Uterus (tissue), 4 donors: ENCODE data around the gene CRMP1. TPM values are rescaled to one million over a fixed set of nuclear protein-coding genes. Genes with fewer than 3 reads are reported as not detected.
"Not testable (repeated sequence)": the region's sequence is repeated elsewhere in the genome, so short reads cannot be mapped to it uniquely, and the experiment has no call there.

ENCODE experiments used
- DNase-seq, 2 donors: peaks; one replicate each; pipeline ENCODE4 v3.0.0-alpha.2; 2019 to 2020
- H3K27ac ChIP-seq, 2 donors: fragments of 200-600 bp; sonication (generic); 1 replicate in 1 of 2; 2 replicates in 1 of 2; pipeline ENCODE4 v1.5.1; 2016 to 2018
- H3K27me3 ChIP-seq, 2 donors: fragments of 200-600 bp; sonication (generic); one replicate each; pipeline ENCODE4 v1.5.1; 2018 to 2019; ENCODE audit warnings: control low read depth in 1 of 2
- H3K36me3 ChIP-seq, 2 donors: fragments of 200-600 bp; sonication (generic); one replicate each; pipeline ENCODE4 v1.5.1; 2019; ENCODE audit warnings: control low read depth in 1 of 2
- H3K4me1 ChIP-seq, 2 donors: fragments of 200-600 bp; sonication (generic); one replicate each; pipeline ENCODE4 v1.5.1; 2018 to 2019; ENCODE audit warnings: control low read depth in 1 of 2
- H3K4me3 ChIP-seq, 2 donors: fragments of 200-600 bp; sonication (generic); 1 replicate in 1 of 2; 2 replicates in 1 of 2; pipeline ENCODE4 v1.5.1; 2018 to 2019; ENCODE audit warnings: mild to moderate bottlenecking in 1 of 2
- H3K9me3 ChIP-seq, 2 donors: fragments of 200-600 bp; sonication (generic); one replicate each; pipeline ENCODE4 v1.5.1; 2019; ENCODE audit warnings: control low read depth in 1 of 2
- CTCF ChIP-seq, 4 experiments: fragments of 200-600 bp in 2 of 4; fragments of 450-650 bp in 2 of 4; sonication (generic) in 2 of 4; IDR thresholded peaks; one replicate each; pipeline ENCODE4 v1.5.1; 2016 to 2019; ENCODE audit warnings: antibody characterized with exemption in 4 of 4, mild to moderate bottlenecking in 2 of 4, moderate library complexity in 1 of 4
- POLR2A ChIP-seq, 2 donors: fragments of 450-650 bp; IDR thresholded peaks; one replicate each; pipeline ENCODE4 v1.6.1; 2016; ENCODE audit warnings: antibody characterized with exemption in 2 of 2, mild to moderate bottlenecking in 1 of 2, moderate library complexity in 1 of 2
- intact Hi-C: fragments of 100-400 bp; cut with DNase I; formaldehyde crosslinking; loops from one replicate; pipeline ENCODE4 v1.15.1; 2023; ENCODE audit warnings: low total_unique reads
- total RNA-seq, 4 donors: library from RNA; depleted of rRNA in 3 of 4; stranded (reverse); fragments of >200 nt in 3 of 4; gene quantifications; one replicate each; pipeline versions ENCODE4 v1.1.0 to v1.2.4, GENCODE V29; 2014 to 2023
- donor health status: DM: yes; HTN: yes; CAD: no.

CRMP1 gene
- total RNA-seq, 4 donors from 2014 or later = 0.59 to 42.8 (median 2.3) TPM

- no peaks in the 10 kb centered on the region for H3K9me3 ChIP-seq
- TF ChIP-seq POLR2A (IDR thresholded peaks at IDR 0.05) (no peak), CTCF (IDR thresholded peaks at IDR 0.05) (no peak)
- H3K27ac ChIP-seq = peak overlapping the region; percentile 34 to 53
- H3K36me3 ChIP-seq = no peaks in the 10 kb centered on the region
- no peaks in the 10 kb centered on the region for H3K4me1 ChIP-seq
- no peaks in the 10 kb centered on the region for H3K27me3 ChIP-seq
- intact Hi-C loops = no loop called here
- DNase-seq = no peak
- H3K4me3 ChIP-seq = no peak overlapping the region
Observed at GRCh38 chr4:5843573-5844530, 49.0 kb downstream of the CRMP1 start.

- Histone ChIP-seq H3K4me1 (no peaks in the 10 kb centered on the region), H3K27ac (no peak overlapping the region), H3K36me3 (no peaks in the 10 kb centered on the region), H3K4me3 (no peak overlapping the region), H3K27me3 (no peaks in the 10 kb centered on the region), H3K9me3 (no peaks in the 10 kb centered on the region)
- no peak for DNase-seq
- TF ChIP-seq POLR2A (IDR thresholded peaks at IDR 0.05) (no peak), CTCF (IDR thresholded peaks at IDR 0.05) (no peak)
- intact Hi-C loops = no loop called here
Observed at GRCh38 chr4:5842456-5842855, 50.4 kb downstream of the CRMP1 start.

- Histone ChIP-seq H3K27me3 (no peaks in the 10 kb centered on the region), H3K9me3 (no peaks in the 10 kb centered on the region), H3K36me3 (no peaks in the 10 kb centered on the region), H3K27ac (peak overlapping the region; percentile 38 to 71), H3K4me3 (no peak overlapping the region), H3K4me1 (no peaks in the 10 kb centered on the region)
- intact Hi-C loops = no loop called here
- peak; percentile 76 to 83 for DNase-seq
- no peak for TF ChIP-seq CTCF (IDR thresholded peaks at IDR 0.05)
- TF ChIP-seq POLR2A (IDR thresholded peaks at IDR 0.05) = no peak
Observed at GRCh38 chr4:5839751-5840674, 52.9 kb downstream of the CRMP1 start.

- intact Hi-C loops = no loop called here
- Histone ChIP-seq H3K4me1 (no peaks in the 10 kb centered on the region), H3K27me3 (no peaks in the 10 kb centered on the region), H3K36me3 (no peaks in the 10 kb centered on the region), H3K4me3 (no peak overlapping the region), H3K27ac (peak overlapping the region; percentile 38 to 71), H3K9me3 (no peaks in the 10 kb centered on the region)
- DNase-seq = no peak
- no peak for TF ChIP-seq CTCF (IDR thresholded peaks at IDR 0.05)
Observed at GRCh38 chr4:5839332-5839731, 53.6 kb downstream of the CRMP1 start.

- H3K4me3 ChIP-seq, DNase-seq, H3K27ac ChIP-seq, H3K27me3 ChIP-seq, H3K9me3 ChIP-seq, H3K36me3 ChIP-seq, H3K4me1 ChIP-seq, intact Hi-C loops: not testable (repeated sequence)
Observed at GRCh38 chr4:5837483-5837882, 55.4 kb downstream of the CRMP1 start.
